GM12864 (cell line): Measurements from ENCODE around the gene TBC1D4.
A peak's percentile ranks its signal among the peaks of the same experiment; 100 is the strongest.
"Not testable (repeated sequence)": the region's sequence is repeated elsewhere in the genome, so short reads cannot be mapped to it uniquely, and the experiment has no call there.

Experiments used
- DNase-seq: peaks from one replicate; pipeline ENCODE4 v3.0.0-alpha.2; 2011; ENCODE audit warnings: low read depth
- H3K4me3 ChIP-seq: 2 replicates; pipeline ENCODE4 v1.5.1; 2011; ENCODE audit warnings: mild to moderate bottlenecking, low read depth, low read length, control low read depth
- TF ChIP-seq, protein P1 (sequence below): IDR thresholded peaks from 2 replicates; pipeline ENCODE4 v1.5.1; 2011; ENCODE audit warnings: low read depth, mild to moderate bottlenecking, moderate library complexity, low read length, control low read depth, inconsistent platforms; ENCODE audit errors: missing control alignments

TBC1D4 gene

DNA sequence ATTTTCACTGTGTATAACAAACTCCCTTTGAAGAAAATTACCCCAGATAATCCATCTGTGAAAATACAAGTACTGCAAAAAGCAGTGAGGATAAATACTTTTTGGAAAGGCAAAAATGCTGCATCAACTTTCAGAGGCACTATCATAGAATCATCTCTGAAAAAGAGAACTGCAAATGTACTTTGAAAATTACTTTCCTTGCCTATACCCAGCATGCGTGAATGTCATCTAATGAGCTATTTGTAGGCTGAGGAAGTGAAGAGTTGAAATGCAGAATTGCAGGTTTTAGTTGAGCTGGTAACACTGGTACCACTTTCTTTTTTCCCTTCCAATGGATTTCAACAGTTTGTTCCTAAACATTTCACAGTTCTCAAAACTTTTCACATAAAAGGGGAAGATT, 196.7 kb downstream of the TBC1D4 start:
- TF ChIP-seq, protein P1, sequence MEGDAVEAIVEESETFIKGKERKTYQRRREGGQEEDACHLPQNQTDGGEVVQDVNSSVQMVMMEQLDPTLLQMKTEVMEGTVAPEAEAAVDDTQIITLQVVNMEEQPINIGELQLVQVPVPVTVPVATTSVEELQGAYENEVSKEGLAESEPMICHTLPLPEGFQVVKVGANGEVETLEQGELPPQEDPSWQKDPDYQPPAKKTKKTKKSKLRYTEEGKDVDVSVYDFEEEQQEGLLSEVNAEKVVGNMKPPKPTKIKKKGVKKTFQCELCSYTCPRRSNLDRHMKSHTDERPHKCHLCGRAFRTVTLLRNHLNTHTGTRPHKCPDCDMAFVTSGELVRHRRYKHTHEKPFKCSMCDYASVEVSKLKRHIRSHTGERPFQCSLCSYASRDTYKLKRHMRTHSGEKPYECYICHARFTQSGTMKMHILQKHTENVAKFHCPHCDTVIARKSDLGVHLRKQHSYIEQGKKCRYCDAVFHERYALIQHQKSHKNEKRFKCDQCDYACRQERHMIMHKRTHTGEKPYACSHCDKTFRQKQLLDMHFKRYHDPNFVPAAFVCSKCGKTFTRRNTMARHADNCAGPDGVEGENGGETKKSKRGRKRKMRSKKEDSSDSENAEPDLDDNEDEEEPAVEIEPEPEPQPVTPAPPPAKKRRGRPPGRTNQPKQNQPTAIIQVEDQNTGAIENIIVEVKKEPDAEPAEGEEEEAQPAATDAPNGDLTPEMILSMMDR: no peak
- DNase-seq: no peak
- H3K4me3 ChIP-seq: no peak overlapping the region

DNA sequence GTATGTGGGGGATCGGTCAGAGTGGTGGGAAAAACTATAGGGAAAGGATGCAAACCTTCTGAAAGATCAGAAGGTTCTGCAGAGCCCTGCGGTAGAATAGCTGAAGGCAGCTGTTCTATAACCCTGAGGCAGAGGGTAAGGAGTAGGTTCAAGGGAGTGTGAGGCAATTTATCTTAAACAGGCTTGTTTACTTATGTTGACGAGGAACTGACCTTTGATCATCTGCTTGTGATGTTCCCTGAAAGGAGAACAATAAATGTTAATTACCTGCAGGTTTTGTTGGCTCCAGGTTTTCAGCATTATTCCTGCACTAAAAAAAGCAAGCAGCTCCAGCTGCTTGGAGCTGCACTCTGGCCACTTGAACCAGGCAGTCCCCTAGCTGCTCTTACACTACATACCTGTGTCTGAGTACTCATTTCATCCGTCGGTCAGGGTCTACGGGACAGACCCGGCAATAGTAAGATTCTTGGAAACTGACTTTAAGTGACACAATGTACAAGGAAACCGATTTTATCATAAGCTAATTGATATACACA, 202.1 kb downstream of the TBC1D4 start:
- H3K4me3 ChIP-seq: no peak overlapping the region
- DNase-seq: no peak
- TF ChIP-seq, protein P1: no peak

GRCh38 chr13:75273695-75274094, 208.3 kb downstream of the TBC1D4 start:
- not testable (repeated sequence) for H3K4me3 ChIP-seq, DNase-seq

DNA sequence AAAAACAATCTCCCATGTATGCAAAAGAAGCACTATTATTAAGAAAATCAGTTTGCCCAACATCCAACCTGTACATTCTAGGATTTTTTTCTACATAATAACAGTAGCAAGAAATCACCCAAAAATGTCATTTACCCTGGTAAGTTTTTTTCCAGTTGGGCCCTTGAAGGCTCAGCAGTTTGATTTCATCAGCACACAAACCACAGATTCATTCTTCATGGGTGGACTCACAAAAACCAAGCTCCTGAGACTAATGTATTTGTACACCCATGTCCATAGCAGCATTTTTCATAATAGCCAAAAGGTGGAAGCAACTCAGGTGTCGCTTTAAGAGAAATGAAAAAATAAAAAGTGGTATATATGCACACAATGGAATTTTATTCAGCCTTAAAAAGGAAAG, 210.1 kb downstream of the TBC1D4 start:
- no peak overlapping the region for H3K4me3 ChIP-seq
- DNase-seq: no peak
- TF ChIP-seq, protein P1: no peak

- H3K4me3 ChIP-seq, DNase-seq: not testable (repeated sequence)
These were observed 213.5 kb downstream of the TBC1D4 start for GRCh38 chr13:75268481-75268880.

GRCh38 chr13:75264611-75265010, 217.4 kb downstream of the TBC1D4 start:
- H3K4me3 ChIP-seq: no peak overlapping the region
- TF ChIP-seq, protein P1: no peak
- no peak for DNase-seq

DNA sequence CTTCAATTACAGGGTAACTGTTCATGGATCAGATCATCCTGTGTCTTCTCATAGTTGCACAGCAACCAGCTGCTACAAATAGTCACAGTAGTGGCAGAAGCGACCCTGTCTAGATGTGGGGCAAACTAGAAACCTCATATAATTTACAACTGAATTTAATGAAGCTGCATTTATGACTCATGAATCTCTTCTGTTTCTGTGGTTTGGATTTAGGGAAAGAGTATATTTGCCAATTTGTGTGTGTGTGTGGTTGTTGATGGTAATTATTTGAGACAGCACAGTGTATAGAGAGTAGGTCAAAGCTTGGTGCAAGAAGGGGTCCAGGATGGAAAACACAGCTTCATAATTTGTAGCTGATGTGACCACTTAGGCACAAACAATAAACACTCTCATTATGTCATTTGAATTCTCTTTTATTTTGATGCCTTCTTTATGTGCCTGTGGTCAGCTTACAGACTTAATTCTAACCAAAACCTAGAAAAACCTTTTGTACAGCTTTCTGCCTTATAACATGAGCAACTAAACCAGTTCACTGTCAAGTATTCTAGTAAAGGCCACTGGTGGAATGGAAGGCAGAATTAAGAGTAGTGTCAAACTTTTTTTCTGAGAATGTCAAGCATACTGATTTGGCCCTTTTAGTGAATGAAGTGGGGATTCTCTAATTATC, 218.1 kb downstream of the TBC1D4 start:
- H3K4me3 ChIP-seq: no peak overlapping the region
- TF ChIP-seq, protein P1: no peak
- DNase-seq: no peak

DNA sequence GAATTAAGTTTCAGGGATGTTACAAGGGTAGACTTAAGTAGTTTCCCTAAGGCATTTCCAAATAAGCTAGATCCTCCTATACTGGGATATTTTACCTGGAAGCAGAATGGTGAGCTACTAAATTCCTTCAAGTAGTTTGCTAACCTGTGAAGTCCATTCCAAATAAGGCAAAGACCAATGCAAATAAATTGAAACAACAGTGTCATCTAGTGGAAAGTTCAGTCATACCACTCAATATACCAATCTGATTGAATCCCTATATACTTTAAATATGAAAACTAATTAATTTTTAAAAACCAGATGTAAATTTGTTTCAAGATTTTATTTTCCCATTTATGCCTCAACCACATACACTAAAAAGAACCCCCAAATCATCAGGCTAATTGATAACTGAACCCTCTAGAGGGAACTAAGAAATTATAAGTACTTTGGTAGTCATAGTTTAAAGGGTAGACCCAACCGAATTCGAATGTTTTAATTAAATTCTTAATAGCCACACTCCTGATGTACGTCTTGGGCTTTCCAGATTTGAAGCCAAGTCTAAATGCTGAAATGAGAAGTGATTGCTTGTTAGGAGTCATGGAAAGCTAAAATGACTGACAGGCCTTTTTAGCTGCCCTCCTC, 223.7 kb downstream of the TBC1D4 start:
- no peak overlapping the region for H3K4me3 ChIP-seq
- TF ChIP-seq, protein P1: peak; percentile 51
- DNase-seq: peak; percentile 1
